Loucy (cell line): ENCODE results near the gene P3H4.

Experiments
- CTCF ChIP-seq: fragments of 200-600 bp; sonication (generic); conservative IDR thresholded peaks from 2 replicates; pipeline ENCODE4 v1.5.1; 2014; ENCODE audit warnings: mild to moderate bottlenecking, antibody characterized with exemption, low read length
- EZH2phosphoT487 ChIP-seq: fragments of 200-600 bp; IDR thresholded peaks from 2 replicates; pipeline ENCODE4 v1.6.1; 2018; ENCODE audit warnings: antibody characterized with exemption, mild to moderate bottlenecking, moderate library complexity, borderline replicate concordance

GRCh38 chr17:41818024-41818423 is 6.3 kb upstream of the P3H4 start:
- TF ChIP-seq CTCF (no peak), EZH2phosphoT487 (no peak)
